ENCODE measurements around the gene PDE6B.

DNA sequence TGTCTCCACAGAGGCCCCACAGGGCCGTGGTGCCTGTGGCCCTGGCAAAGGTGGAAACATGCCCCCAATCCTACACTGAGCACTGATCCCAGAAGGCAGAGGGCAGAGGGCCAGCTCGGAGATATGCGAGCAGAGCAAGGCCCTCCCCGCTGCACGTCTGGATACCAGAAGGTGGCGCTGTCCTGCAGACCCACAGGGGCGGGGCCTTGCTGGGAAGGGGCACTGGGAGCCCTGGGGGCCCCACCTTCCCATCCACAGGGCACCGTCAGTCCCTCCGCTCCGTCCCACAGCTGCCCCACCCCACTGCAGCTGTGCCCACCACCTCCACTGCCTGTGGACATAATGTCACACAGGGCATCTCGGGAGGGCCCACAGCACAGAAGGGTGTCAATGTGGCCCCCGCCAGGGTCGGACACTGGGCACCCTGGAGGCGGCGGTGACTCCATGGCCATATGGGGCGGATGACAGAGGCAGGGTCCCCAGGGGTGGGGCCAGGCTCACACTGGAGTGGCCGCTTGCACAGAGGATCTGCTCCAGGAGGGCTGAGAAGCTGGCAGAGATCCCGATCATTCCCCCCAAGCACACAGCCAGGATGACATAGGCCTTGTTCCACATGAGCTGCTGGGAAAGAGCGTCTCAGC, 58.7 kb downstream of the PDE6B start:
- TF ChIP-seq EP300 (IDR thresholded peaks at IDR 0.05) (no peak), POLR2A (IDR thresholded peaks at IDR 0.05) (no peak)
